Skeletal muscle cell (primary cell): ENCODE results near the gene PPP6R3.
"Not testable (repeated sequence)": the region's sequence is repeated elsewhere in the genome, so short reads cannot be mapped to it uniquely, and the experiment has no call there.

Source experiments
- DNase-seq: peaks from one replicate; pipeline ENCODE4 v3.0.0-alpha.2; 2010; ENCODE audit warnings: low read depth
- H3K4me3 ChIP-seq: 2 replicates; pipeline ENCODE4 v1.5.1; 2011; ENCODE audit warnings: low read depth, mild to moderate bottlenecking, control low read depth, low read length, moderate library complexity

Gene PPP6R3

DNA sequence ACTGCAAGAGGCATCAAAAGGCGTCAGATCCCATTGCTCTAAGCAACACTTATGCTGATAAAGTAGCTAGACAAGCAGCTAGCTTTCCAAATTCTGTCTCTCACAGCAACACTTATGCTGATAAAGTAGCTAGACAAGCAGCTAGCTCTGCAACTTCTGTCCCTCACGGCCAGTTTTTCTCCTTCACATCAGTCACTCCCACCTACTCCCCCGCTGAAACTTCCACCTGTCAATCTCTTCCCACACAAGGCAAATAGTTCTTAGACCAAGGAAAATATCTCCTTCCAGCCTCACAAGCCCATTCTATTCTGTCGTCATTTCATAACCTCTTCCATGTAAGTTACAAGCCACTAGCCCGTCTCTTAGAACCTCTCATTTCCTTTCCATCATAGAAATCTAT is 168.3 kb downstream of the PPP6R3 start:
- DNase-seq, H3K4me3 ChIP-seq: not testable (repeated sequence)

DNA sequence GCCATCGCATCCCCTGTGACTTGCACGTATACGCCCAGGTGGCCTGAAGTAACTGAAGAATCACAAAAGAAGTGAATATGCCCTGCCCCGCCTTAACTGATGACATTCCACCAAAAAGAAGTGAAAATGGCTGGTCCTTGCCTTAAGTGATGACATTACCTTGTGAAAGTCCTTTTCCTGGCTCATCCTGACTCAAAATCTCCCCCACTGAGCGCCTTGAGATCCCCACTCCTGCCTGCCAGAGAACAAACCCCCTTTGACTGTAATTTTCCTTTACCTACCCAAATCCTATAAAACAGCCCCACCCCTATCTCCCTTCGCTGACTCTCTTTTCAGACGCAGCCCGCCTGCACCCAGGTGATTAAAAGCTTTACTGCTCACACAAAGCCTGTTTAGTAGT is 171.8 kb downstream of the PPP6R3 start:
- not testable (repeated sequence) for DNase-seq, H3K4me3 ChIP-seq

DNA sequence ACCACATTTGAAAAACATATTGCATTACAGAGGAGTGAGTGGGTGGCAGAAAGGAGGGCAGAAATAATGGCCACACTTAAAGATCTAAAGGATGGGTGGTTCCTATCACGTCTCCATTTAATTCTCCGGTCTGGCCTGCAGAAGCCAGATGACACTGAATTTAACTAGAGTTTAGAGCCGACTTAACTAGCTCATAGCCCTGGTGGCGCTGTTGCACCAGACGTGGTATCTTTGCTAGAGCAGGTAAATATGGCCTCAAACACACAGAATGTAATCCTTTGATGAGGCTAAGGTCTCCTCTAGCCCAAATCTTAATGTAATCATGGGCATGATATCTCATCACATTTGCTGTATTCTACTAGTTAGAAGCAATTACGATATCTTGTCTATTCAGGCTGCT is 172.2 kb downstream of the PPP6R3 start:
- peak; percentile 31 for DNase-seq
- H3K4me3 ChIP-seq: no peak overlapping the region

DNA sequence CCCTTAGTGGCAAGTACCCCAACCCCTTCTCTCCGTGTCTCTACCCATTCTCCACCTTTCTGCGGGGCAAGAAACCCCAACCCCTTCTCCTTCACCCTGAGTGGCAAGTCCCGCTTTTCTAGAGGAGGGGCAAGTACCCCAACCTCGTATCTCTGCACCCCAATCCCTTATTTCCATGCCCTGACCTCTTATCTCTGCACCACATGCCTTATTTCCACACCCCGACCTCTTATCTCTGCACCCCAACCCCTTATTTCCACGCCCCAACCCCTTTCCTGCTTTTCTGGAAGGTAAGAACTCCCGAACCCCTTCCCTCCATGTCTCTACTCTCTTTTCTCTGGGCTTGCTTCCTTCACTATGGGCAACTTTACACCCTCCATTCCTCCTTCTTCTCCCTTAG is 174.1 kb downstream of the PPP6R3 start:
- DNase-seq, H3K4me3 ChIP-seq: not testable (repeated sequence)

DNA sequence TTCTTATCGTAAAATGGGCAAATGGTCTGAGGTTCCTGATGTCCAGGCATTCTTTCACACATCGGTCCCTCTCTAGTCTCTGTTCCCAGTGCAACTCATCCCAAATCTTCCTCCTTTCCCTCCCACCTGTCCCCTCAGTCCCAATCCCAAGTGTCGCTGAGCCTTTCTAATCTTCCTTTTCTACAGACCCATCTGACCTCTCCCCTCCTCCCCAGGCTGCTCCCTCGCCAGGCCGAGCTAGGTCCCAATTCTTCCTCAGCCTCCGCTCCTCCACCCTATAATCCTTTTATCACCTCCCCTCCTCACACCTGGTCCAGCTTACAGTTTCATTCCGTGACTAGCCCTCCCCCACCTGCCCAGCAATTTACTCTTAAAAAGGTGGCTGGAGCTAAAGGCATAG is 174.6 kb downstream of the PPP6R3 start:
- not testable (repeated sequence) for H3K4me3 ChIP-seq, DNase-seq

DNA sequence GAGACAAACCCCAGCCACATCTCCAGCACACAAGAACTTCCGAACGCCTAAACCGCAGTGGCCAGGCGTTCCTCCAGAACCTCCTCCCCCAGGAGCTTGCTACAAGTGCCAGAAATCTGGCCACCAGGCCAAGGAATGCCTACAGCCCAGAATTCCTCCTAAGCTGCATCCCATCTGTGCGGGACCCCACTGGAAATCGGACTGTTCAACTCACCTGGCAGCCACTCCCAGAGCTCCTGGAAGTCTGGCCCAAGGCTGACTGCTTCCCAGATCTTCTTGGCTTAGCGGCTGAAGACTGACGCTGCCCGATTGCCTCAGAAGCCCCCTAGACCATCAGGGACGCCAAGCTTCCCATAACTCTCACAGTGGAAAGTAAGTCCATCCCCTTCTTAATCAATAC is 175.3 kb downstream of the PPP6R3 start:
- DNase-seq, H3K4me3 ChIP-seq: not testable (repeated sequence)

DNA sequence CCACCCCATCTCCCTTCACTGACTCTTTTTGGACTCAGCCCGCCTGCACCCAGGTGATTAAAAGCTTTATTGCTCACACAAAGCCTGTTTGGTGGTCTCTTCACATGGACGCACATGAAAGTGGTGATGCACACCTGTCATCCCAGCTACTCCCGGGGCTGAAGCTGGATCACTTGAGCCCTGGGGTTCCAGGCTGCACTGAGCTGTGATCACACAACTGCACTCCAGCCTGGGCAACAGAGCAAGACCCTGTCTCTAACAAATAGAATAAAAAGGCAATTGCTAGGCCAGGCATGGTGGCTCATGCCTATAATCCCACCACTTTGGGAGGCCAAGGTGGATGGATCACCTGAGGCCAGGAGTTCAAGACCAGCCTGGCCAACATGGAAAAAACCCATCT is 178.8 kb downstream of the PPP6R3 start:
- not testable (repeated sequence) for DNase-seq, H3K4me3 ChIP-seq

DNA sequence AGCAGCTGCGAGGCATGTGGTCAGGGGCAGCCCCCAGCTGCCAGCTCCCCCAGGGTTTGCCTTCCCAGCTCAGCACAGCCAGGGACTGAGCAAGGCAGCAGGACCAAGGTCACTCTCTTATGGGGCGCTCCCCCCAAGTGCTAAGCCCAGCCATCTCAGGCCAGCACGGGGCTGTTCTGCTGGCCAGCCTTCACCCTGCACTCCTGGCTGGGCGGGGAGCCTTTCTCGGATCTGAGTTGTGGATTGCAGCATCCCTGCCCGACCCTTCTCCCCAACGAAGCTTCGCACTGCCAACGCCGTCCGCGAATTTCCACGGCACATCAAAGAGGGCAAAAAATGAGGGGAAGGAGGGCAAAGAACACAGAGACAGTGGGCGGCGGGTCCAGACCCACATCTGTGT is 181.3 kb downstream of the PPP6R3 start:
- no peak overlapping the region for H3K4me3 ChIP-seq
- no peak for DNase-seq

DNA sequence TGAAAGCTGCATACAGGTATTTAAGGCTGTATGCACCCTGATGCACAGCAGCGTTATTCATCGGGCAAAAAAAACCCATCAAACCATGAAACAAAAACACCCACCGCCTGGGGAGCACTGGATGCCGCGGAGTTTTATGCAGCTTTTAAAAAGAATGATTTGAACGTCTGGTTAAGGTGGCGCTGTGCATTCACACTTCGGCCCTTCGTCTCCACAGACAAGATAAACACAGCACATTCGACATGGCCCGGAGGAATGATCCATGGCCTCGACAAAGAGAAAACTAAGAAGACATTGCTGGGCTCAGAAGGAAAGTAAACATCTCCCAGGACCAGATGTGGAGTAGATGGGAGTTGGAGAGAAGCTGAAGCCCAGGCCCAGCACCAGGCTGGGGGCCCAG is 183.0 kb downstream of the PPP6R3 start:
- no peak overlapping the region for H3K4me3 ChIP-seq
- no peak for DNase-seq

DNA sequence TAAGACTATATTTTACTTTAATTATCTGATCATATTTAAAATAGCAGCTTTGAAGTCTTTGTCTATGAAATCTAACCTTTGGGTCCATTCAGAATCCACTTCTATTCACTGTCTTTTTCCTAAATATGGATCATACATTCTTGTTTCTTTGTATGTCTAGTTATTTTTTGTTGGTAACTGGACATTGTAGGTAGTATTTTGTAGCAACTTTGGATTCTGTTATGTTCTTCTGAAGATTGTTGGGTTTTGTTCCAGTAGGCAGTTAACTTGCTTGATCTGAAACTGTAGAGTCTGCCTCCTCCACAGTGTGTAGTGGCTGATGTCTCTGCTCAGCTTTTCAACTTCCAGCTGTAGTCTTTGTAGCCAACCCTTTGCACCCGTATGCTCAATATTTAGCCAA is 186.3 kb downstream of the PPP6R3 start:
- H3K4me3 ChIP-seq: no peak overlapping the region
- no peak for DNase-seq

DNA sequence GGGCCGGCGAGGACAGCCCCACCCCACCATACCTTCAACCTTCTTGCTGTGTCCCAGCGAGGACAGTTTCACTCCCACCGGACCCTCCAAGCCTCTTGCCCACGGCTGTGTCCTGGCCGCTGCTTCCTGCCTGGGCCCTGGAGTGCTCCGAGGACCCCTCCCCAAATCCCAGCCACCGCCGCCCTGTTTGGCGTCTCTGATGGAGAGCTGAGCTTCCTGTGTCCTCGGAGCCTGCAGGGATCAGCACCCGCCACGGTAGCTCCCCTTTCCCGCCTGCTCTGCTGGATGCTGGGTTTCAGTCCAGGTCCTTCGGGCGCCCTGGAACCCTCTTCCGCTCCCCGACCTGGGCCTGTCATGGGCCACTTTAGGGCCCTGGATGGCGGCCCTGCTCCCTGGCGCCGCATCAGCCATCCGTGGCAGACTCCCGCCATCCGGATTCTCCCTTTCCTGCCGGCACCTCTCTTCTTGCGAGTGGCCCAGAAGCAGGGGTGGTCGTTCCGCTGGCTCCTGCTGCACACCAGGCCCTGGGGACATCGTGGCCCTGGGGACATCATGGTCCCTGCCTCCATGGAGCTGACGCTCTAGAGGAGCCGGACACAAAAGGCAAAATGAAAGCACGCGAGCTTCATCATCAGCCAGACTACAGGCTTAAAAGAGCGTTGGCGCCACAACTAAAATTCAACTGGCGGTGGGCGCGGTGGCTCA is 189.5 kb downstream of the PPP6R3 start:
- no peak for DNase-seq
- H3K4me3 ChIP-seq: no peak overlapping the region

DNA sequence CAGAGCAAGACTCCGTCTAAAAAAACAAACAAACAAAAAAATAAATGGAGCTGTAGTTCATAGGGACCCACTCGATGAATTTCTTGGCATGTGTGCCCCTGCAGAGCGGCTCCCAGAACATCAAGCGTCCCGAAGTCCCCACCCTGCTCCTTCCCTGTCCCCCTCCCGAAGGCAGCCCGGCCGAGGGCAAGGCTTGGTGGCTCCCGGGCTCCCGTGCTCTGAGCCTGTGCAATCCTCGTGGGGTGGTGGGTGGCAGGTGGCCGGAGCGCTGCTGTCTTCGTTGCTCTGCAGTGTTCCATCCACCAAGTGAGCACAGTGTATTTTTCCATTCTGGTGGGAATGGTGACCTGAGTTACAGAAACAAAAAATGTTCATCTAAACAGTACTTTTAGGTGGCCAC is 190.2 kb downstream of the PPP6R3 start:
- DNase-seq: no peak
- no peak overlapping the region for H3K4me3 ChIP-seq

DNA sequence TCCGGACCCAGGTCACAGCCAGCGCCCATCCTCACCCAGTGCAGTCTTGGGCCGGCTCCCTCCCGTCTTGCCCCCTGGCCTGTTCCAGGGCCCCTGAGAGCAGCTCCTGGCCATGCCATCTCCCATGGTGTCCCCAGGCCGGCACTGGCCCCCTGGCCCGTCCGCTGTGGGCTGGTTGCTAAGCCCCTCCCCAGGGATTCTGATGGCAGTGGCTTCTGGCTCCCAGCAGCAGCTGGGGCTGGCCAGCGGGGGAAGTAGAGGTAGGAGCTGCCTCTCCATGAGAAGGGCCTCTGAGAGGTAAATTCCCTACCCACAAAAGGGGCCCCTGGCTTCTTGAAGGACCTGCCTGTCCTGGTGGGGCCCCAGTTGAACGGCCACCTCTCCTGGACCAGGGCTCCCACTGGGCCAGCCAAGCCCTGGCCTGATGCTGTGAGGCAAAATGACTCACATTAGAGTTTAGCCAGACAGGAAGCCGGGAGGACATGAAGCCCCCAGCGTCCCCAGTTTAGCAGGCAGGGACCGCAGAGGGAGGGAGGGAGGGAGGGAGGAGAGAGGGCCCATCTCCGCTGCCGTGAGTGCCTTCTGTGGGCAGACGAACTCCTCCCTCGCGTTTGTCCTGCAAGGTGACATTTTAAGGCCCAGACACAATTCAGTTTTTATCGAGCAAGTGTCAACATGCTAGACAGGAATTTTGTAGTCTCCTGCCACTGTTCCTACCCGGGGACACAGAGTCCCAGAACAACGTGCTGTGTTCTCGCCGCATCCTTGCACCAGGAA is 190.8 kb downstream of the PPP6R3 start:
- no peak for DNase-seq
- no peak overlapping the region for H3K4me3 ChIP-seq

DNA sequence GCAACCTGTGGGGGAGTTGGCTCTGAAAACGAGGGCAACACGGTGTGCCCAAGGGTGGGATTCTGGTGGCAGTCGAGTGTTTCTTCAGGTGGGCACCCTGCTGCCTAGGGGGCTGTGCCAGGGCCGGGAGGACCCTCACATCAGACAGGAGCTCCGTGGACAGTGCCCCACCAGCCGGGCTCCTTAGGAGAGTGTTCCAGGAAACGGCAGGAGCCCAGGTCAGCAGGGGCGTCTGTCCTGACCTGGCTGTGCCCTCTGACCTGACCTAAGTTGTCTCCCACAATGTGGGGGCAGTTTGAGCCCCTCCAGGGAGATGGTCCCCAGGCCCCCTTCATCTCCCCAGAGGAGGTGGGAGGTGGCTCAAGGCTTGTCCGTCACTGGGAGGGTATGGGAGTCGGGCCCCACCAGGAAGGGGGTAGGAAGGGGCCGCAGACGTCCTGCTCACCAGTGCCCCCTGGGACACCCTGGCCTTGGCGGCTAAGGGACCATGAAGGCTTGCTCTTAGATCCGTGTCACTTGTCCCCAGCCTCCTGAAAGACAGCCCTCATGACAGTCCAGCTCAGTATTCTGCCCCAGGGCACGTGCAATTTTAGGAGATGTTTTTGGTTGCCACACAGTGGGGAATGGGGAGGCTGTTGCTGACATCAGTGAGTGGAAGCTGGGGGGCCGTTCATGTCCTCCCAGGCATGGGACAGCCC is 191.6 kb downstream of the PPP6R3 start:
- no peak overlapping the region for H3K4me3 ChIP-seq
- no peak for DNase-seq

DNA sequence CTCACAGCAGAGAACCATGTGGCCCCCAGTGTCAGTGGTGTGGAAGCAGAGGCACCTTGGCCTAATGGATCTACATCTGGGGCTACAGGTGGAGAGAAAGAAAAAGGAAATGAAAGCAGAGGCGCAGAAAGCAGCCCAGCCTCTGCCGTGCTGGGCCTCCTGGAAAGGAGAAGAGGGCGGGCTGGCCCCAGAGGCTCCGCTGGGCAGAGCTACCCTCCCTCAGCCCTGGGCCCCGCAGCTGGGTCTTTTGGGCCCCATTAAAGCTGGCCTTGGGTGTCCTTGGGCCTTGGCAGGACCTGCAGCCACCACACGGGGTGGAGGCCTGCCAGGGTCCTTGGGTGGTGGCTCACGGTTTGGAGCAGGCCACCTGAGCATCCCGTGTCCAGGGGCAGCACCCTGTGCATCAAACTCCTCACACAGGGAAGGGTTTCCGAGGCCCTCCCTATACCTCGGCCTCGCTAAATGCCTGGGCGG is 192.2 kb downstream of the PPP6R3 start:
- no peak overlapping the region for H3K4me3 ChIP-seq
- no peak for DNase-seq

DNA sequence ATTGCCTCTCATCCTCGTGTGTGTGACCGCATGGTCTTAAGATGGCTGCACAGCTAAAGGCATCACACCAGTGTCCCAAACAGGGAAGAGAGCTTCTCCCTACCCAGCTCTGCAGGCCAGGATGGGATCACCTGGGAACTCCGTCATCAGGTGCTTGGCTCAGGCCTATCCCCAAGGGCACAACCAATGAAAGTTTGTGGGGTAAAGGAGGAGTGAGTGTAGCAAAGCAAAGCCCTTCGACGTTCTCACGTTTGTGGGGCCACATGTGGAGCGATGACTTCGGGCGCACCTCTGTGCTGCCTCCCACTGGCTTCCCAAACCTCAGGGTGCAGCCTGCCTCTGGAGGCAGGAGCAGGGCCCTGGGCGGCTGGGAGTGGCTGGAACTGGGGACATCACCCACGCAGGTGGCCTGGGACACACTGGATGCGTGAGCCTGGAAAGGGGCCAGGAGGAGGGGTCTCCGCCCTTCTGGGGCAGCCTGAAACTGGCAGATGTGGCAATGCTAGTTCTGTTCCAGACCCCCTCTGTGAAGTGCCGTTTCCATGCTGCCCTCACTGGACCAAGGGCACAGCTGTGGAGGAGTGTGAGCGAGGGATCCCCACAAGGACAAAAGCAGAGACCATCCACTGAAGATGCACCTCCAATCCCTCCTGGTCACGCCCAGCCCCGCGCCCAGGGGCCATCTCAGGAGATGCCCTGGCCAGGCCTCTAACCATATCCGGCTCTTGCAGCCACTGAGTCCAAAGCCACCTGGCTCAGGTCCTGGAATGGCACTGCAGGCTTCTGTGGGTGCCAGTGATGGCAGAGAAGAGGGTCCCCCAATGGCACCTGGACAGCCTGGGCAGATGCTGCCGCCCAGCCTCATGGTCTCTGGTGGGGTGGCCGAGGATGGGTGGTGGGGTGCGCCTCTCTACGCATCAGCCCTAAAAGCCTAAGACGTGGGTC is 193.2 kb downstream of the PPP6R3 start:
- DNase-seq: no peak
- no peak overlapping the region for H3K4me3 ChIP-seq

DNA sequence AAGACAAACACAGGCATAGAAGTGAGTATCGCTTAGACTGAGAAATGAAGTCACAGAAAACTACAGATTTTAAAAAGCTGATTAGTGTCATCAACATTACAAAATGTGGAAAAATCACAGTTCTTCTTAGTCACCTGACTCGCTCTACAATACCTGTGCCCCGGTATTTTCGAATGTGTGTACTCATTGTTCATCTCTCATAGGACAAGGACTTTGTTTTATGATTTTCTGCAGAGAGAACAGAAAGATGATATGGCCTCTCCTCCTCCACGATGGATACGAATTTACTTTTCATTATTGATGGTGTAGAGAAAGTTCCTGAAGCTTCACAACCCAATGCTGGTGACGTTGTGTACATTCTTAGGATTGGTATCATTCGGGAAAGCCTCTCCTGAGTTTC is 194.4 kb downstream of the PPP6R3 start:
- no peak for DNase-seq
- no peak overlapping the region for H3K4me3 ChIP-seq

DNA sequence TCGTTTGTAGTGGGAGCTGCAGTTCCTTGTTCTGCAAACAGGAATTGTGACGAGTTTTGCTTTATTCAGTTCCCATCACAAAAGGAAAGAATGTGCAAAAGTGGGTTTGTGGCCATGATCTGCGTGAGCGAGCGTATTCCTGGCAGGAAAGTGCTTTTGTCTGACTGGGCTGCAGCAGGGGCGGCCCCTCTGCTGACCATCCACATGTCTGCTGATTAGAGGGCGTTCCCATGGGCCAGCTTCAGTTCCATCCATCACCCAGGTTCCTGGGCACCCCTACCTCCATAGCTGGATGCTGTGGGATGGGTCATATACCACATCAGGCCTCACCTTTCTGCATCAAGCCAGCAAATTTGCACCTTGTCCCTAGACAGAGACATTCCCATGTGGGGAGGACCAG is 194.9 kb downstream of the PPP6R3 start:
- DNase-seq: no peak
- H3K4me3 ChIP-seq: no peak overlapping the region

DNA sequence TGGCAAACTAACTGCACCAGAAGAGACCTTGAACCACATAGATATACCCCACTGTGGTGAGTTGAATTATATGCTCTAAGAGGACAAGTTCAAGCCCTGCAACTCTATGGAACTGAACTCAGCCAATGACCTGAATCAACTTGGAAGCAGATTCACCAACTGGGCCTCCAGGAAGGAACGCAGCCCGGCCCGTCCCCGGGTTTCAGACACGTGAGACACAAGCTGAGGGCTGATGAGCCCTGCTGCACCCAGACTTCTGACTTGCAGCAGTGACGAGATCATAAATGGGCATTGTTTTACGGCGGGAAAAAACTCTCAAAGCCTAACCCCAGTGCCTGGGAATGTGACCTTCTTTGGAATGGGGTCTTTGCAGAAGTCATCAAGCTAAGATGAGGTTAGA is 195.3 kb downstream of the PPP6R3 start:
- DNase-seq: no peak
- no peak overlapping the region for H3K4me3 ChIP-seq
